C4-2B (cell line): ENCODE measurements around the gene STX17.

ENCODE experiments used
- H3K27ac ChIP-seq: fragments of 450-650 bp; 2 replicates; pipeline ENCODE4 v1.5.1; 2017
- ZFX ChIP-seq: fragments of 450-650 bp; IDR thresholded peaks from 2 replicates; pipeline ENCODE4 v1.6.1; 2017
- TF ChIP-seq, protein P1 (sequence below): fragments of 450-650 bp; conservative IDR thresholded peaks from 2 replicates; pipeline ENCODE4 v1.5.1; 2017; ENCODE audit warnings: mild to moderate bottlenecking

The STX17 gene

DNA sequence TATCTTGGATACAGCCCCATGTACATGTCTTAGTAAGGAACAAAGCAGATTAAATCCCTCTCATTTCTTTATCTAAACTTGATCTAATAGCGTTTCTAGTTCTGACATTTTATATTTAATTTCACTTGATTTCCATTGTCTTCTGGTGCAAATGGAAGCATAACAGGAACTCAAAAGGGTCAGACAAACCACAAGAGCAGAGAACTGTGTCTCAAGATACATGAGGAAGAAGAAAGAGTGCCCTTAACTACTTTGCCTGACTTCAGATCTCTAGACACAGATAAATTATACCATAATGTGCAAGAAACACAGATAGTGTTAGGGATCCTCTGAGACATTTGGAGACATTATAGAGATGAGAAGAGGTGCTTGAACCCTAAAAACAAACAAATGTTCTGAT is 20.7 kb upstream of the STX17 start:
- TF ChIP-seq ZFX, result no peak
- TF ChIP-seq, protein P1, sequence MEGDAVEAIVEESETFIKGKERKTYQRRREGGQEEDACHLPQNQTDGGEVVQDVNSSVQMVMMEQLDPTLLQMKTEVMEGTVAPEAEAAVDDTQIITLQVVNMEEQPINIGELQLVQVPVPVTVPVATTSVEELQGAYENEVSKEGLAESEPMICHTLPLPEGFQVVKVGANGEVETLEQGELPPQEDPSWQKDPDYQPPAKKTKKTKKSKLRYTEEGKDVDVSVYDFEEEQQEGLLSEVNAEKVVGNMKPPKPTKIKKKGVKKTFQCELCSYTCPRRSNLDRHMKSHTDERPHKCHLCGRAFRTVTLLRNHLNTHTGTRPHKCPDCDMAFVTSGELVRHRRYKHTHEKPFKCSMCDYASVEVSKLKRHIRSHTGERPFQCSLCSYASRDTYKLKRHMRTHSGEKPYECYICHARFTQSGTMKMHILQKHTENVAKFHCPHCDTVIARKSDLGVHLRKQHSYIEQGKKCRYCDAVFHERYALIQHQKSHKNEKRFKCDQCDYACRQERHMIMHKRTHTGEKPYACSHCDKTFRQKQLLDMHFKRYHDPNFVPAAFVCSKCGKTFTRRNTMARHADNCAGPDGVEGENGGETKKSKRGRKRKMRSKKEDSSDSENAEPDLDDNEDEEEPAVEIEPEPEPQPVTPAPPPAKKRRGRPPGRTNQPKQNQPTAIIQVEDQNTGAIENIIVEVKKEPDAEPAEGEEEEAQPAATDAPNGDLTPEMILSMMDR, result no peak
- H3K27ac ChIP-seq, result no peak overlapping the region

DNA sequence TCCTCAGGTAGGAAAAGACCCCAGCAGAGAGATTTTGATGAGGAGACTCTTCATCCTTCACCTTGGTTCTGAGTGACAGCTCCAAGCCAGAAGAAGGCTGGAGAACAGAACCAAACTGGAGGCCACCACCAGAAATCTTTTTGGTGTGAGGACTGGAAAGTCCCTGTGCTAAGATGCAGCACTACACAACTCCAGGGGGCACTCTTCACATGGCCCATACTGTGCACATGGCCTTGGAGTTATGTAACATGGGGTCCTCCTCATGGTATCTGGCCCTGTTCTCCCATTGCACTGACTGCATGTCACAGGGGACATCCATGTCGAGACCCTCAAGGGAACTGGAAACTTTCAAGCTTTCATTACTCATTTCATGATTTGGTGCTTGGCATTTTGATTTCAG is 17.3 kb upstream of the STX17 start:
- H3K27ac ChIP-seq, result no peak overlapping the region
- TF ChIP-seq, protein P1, result peak; percentile 11; the same call in 1 of the 2 replicates
- TF ChIP-seq ZFX, result no peak

DNA sequence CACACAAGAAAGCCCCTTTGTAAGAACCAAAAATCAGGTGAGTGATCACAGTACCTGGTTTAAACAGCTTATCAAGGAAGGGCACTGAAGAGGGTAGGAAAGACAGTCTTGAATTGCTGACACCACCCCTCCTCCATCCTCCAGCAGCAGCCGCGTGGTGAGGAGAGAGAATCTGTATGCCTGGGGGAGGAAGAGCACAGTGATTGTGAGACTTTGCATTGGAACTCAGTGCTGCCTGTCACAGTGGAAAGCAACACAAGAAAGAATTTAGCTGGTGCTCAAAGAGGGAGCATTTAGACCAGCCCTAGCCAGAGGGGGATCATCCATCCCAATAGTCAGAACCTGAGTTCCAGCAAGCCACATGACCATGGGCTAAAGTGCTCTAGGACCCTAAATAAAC is 11.6 kb upstream of the STX17 start:
- no peak overlapping the region for H3K27ac ChIP-seq
- TF ChIP-seq, protein P1, result no peak
- no peak for TF ChIP-seq ZFX

DNA sequence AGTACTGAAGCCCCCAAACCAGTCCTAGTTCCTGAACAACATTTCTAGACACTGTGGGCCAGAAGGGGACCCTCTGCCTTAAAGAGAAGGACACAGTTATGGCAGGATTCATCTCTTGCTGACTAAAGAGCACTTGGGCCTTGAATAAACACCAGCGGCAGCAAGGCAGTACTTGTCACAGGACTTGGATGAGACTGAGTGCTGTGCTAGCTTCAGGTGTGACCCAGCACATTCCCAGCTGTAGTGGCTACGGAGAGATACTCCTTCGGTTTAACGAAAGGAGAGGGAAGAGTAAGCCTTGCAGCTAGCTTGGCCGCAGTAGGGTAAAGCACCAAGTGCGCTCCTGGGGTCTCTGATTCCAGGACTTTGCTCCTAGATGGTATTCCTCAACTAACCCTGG is 10.9 kb upstream of the STX17 start:
- TF ChIP-seq, protein P1, result no peak
- H3K27ac ChIP-seq, result no peak overlapping the region

DNA sequence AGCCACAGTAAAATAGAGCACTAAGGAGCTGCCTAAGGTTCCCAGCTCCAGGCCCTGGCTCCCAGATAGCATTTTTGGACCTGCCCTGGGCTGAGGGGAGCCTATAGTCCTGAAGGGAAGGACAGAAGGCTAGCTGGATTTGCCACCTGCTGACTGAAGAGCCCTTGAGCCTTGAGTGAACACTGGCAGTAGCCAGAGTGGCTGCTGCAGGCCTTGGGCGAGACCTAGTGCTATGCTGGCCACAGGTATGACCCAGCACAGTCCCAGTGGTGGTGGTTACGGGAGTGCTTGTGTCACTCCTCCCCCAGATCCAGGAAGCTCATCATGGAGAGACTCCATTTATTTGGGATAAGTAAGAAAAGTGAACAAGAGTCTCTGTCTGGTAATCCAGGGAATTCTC is 10.3 kb upstream of the STX17 start:
- no peak for TF ChIP-seq ZFX
- TF ChIP-seq, protein P1, result no peak

DNA sequence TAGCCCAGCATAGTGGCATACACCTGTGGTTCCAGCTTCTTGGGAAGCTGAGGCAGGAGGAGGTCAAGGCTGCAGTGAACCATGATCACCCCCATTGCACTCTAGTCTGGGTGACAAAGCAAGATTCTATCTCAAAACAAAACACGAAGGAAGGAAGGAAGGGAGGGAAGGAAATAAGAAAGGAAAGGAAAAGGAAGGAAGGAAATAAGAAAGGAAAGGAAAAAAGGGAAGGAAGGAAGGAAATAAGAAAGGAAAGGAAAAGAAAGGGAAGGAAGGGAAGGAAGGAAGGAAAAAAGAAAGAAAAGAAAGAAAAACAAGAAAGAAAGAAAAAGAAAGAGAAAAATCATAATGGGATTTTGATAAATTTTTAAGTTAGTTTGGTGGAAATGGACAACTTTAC is 3.1 kb upstream of the STX17 start:
- TF ChIP-seq ZFX, result no peak
- TF ChIP-seq, protein P1, result no peak
- H3K27ac ChIP-seq, result no peak overlapping the region

More for the DNA sequence above, 10.3 kb upstream of the STX17 start:
- H3K27ac ChIP-seq, result no peak overlapping the region

DNA sequence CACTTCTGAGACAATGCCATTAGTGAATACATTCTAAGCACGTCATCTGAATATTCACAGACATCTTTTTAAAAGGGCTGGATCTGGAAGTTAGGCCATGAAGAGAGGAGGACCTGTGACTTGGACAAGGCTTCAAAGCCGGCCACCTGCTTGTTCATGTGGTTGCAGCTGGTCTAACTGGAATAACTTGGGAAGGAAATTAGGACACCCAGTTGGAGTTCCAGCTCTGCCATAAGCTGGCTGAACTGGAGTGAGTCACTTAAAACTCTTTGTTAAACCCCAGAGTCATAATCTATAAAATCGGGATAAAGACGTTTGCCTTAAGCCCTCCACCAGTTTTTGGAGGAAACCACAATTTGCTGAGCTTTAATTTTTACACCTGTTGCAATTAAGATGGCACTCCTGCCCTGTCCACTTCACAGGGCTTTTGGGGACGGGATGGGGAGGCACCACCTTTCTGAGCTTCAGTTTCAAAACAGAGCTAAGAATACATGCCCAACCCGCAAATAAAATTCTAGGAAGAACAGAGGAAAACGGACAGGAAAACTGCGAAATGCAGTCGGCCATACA is 536 bp upstream of the STX17 start:
- peak overlapping the region; percentile 90 for H3K27ac ChIP-seq
- TF ChIP-seq, protein P1, result no peak
- no peak for TF ChIP-seq ZFX
